GM12878 (cell line): ENCODE measurements around the gene NRM. TPM values are rescaled to one million over a fixed set of nuclear protein-coding genes. Genes with fewer than 3 reads are reported as not detected.
A peak's percentile ranks its signal among the peaks of the same experiment; 100 is the strongest.

Experiments
- EED ChIP-seq: sonication (generic); IDR thresholded peaks from 2 replicates; pipeline ENCODE4 v1.6.1; 2016; ENCODE audit warnings: antibody characterized with exemption, low read depth
- EGR1 ChIP-seq, 2 experiments: IDR thresholded peaks; 1 replicate in 1 of 2; 2 replicates in 1 of 2; pipeline ENCODE4 v1.6.1; 2011 to 2012; ENCODE audit warnings: low read depth in 2 of 2, low read length in 2 of 2, borderline replicate concordance in 1 of 2, mild to moderate bottlenecking in 1 of 2, moderate library complexity in 1 of 2
- JUND ChIP-seq: IDR thresholded peaks from 2 replicates; pipeline ENCODE4 v1.6.1; 2012; ENCODE audit warnings: low read depth, mild to moderate bottlenecking, low read length, improper control_type of control experiment, moderate library complexity
- MYB ChIP-seq: fragments of 150-350 bp; IDR thresholded peaks from 2 replicates; pipeline ENCODE4 v1.6.1; 2014; ENCODE audit warnings: mild to moderate bottlenecking, low read depth, low read length, borderline replicate concordance
- NFYA ChIP-seq: IDR thresholded peaks from 2 replicates; pipeline ENCODE4 v1.6.1; 2011; ENCODE audit warnings: low read depth, mild to moderate bottlenecking, low read length, improper control_type of control experiment, borderline replicate concordance
- POU2F2 ChIP-seq: IDR thresholded peaks from 3 replicates; pipeline ENCODE4 v1.6.1; 2011; ENCODE audit warnings: low read depth, mild to moderate bottlenecking, low read length, borderline replicate concordance
- YBX1 ChIP-seq: fragments of 450-650 bp; IDR thresholded peaks from 2 replicates; pipeline ENCODE4 v1.6.1; 2016; ENCODE audit warnings: antibody characterized with exemption
- polyA plus RNA-seq, 11 experiments: library from polyadenylated mRNA; depleted of rRNA in 4 of 11; unstranded in 6 of 11; stranded (reverse) in 5 of 11; fragments of >200 nt; fragmentation: Nextera tagmentation in 4 of 11; fragmentation: Illumina TruSeq in 1 of 11; extraction: Ambion mirVana in 4 of 11; extraction: Trizol in 1 of 11; gene quantifications; 1 replicate in 1 of 11; 2 replicates in 10 of 11; pipeline versions ENCODE4 v1.2.1 to v1.2.3, GENCODE V29; 2011 to 2016; ENCODE audit warnings: inconsistent platforms in 2 of 11, missing spikeins in 2 of 11, low read depth in 1 of 11
- total RNA-seq, 4 experiments: library from RNA; depleted of rRNA in 3 of 4; stranded (reverse); fragments of >200 nt in 3 of 4; fragmentation: Illumina TruSeq in 1 of 4; extraction: Trizol in 1 of 4; gene quantifications; 2 replicates each; pipeline versions ENCODE4 v1.2.1 to v1.2.3, GENCODE V29; 2013 to 2021
- TF ChIP-seq, protein P1 (sequence below): fragments of 450-650 bp; IDR thresholded peaks from 2 replicates; pipeline ENCODE4 v1.6.1; 2017; ENCODE audit warnings: mild to moderate bottlenecking, low read depth, inconsistent platforms; ENCODE audit not compliant: poor library complexity, severe bottlenecking
- TF ChIP-seq, protein P2 (sequence below): fragments of 450-650 bp; IDR thresholded peaks from 2 replicates; pipeline ENCODE4 v1.6.1; 2018; ENCODE audit warnings: borderline replicate concordance, mild to moderate bottlenecking; ENCODE audit not compliant: partially characterized antibody
- TF ChIP-seq, protein P3 (sequence below): IDR thresholded peaks from 2 replicates; pipeline ENCODE4 v1.6.1; 2012; ENCODE audit warnings: improper control_type of control experiment, low read depth, low read length; ENCODE audit not compliant: insufficient replicate concordance

The NRM gene
- total and polyA plus RNA-seq, 10 of the 15 experiments (the other 5 are each of a cell fraction or from before 2014, with no cell fraction given), result 15.4 to 46.7 (median 29.0) TPM

DNA sequence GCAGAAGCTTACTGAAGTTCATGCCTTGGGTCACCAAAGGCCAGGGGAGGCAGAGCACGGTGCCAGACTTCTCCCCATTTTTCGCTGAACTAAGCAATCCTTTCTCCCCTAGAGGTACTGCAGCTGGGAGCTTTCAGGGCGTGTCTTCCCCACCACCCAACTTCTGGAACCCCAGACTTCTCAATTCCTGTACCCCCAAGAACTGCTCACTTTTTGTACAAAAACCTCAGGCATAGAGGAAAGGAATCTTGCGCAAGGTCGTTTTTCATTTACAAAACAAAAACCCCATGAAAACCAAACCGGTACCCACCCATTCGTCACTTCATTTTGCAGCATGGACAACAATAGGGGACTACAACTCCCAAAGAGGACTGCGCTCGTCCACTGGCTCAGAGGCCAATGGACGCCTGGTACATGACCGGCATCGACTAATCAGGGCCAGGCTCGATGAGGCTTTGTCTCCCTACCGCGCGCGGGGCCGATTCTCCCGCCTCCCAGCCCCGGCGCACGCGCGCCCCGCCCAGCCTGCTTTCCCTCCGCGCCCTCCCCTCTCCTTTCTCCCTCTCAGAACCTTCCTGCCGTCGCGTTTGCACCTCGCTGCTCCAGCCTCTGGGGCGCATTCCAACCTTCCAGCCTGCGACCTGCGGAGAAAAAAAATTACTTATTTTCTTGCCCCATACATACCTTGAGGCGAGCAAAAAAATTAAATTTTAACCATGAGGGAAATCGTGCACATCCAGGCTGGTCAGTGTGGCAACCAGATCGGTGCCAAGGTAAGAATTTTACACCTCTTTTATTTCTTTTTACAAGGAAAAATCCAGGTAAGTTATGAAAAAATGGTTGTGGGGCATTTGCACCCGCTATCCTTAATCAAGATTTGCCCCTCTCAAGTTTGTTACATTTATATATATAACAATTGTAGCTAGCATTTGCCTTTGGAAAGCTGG, 29.3 kb upstream of the NRM start, which contains the start of gene TUBB (continued):
- no peak; the same call in 1 of the 2 replicates for TF ChIP-seq EED
- peak; percentile 79; the same call in 2 of the 3 replicates for TF ChIP-seq POU2F2
- no peak for TF ChIP-seq YBX1
- TF ChIP-seq EGR1 (IDR thresholded peaks at IDR 0.05; ENCODE audit: borderline replicate concordance in 1 of 2, low read depth in 2 of 2, low read length in 2 of 2), result no peak
- TF ChIP-seq MYB, result no peak
- TF ChIP-seq, protein P1, sequence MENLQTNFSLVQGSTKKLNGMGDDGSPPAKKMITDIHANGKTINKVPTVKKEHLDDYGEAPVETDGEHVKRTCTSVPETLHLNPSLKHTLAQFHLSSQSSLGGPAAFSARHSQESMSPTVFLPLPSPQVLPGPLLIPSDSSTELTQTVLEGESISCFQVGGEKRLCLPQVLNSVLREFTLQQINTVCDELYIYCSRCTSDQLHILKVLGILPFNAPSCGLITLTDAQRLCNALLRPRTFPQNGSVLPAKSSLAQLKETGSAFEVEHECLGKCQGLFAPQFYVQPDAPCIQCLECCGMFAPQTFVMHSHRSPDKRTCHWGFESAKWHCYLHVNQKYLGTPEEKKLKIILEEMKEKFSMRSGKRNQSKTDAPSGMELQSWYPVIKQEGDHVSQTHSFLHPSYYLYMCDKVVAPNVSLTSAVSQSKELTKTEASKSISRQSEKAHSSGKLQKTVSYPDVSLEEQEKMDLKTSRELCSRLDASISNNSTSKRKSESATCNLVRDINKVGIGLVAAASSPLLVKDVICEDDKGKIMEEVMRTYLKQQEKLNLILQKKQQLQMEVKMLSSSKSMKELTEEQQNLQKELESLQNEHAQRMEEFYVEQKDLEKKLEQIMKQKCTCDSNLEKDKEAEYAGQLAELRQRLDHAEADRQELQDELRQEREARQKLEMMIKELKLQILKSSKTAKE, result no peak
- TF ChIP-seq, protein P2, sequence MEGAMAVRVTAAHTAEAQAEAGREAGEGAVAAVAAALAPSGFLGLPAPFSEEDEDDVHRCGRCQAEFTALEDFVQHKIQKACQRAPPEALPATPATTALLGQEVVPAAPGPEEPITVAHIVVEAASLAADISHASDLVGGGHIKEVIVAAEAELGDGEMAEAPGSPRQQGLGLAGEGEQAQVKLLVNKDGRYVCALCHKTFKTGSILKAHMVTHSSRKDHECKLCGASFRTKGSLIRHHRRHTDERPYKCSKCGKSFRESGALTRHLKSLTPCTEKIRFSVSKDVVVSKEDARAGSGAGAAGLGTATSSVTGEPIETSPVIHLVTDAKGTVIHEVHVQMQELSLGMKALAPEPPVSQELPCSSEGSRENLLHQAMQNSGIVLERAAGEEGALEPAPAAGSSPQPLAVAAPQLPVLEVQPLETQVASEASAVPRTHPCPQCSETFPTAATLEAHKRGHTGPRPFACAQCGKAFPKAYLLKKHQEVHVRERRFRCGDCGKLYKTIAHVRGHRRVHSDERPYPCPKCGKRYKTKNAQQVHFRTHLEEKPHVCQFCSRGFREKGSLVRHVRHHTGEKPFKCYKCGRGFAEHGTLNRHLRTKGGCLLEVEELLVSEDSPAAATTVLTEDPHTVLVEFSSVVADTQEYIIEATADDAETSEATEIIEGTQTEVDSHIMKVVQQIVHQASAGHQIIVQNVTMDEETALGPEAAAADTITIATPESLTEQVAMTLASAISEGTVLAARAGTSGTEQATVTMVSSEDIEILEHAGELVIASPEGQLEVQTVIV, result peak; percentile 84
- no peak; the same call in 1 of the 2 replicates for TF ChIP-seq NFYA
- TF ChIP-seq, protein P3, sequence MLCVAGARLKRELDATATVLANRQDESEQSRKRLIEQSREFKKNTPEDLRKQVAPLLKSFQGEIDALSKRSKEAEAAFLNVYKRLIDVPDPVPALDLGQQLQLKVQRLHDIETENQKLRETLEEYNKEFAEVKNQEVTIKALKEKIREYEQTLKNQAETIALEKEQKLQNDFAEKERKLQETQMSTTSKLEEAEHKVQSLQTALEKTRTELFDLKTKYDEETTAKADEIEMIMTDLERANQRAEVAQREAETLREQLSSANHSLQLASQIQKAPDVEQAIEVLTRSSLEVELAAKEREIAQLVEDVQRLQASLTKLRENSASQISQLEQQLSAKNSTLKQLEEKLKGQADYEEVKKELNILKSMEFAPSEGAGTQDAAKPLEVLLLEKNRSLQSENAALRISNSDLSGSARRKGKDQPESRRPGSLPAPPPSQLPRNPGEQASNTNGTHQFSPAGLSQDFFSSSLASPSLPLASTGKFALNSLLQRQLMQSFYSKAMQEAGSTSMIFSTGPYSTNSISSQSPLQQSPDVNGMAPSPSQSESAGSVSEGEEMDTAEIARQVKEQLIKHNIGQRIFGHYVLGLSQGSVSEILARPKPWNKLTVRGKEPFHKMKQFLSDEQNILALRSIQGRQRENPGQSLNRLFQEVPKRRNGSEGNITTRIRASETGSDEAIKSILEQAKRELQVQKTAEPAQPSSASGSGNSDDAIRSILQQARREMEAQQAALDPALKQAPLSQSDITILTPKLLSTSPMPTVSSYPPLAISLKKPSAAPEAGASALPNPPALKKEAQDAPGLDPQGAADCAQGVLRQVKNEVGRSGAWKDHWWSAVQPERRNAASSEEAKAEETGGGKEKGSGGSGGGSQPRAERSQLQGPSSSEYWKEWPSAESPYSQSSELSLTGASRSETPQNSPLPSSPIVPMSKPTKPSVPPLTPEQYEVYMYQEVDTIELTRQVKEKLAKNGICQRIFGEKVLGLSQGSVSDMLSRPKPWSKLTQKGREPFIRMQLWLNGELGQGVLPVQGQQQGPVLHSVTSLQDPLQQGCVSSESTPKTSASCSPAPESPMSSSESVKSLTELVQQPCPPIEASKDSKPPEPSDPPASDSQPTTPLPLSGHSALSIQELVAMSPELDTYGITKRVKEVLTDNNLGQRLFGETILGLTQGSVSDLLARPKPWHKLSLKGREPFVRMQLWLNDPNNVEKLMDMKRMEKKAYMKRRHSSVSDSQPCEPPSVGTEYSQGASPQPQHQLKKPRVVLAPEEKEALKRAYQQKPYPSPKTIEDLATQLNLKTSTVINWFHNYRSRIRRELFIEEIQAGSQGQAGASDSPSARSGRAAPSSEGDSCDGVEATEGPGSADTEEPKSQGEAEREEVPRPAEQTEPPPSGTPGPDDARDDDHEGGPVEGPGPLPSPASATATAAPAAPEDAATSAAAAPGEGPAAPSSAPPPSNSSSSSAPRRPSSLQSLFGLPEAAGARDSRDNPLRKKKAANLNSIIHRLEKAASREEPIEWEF, result no peak
- TF ChIP-seq JUND, result no peak
